Endothelial cell of umbilical vein (primary cell): ENCODE measurements around the gene PHACTR1. TPM values are rescaled to one million over a fixed set of nuclear protein-coding genes. Genes with fewer than 3 reads are reported as not detected.

Source experiments
- BruUV-seq: library from RNA; stranded (reverse); fragments of 400-500 nt; replicated peaks from 2 replicates; lab custom pipeline; 2021; lab: Mats Ljungman, UMichigan
- CTCF ChIA-PET: fragments of 300-600, 350-600 bp; sonication (Branson Sonifier 250); formaldehyde crosslinking; loops from one replicate; lab custom pipeline; 2021; ENCODE audit warnings: antibody characterized with exemption, inconsistent platforms; lab: Charles Lee
- POLR2A ChIA-PET: fragments of 300-600, 350-600 bp; sonication (Branson Sonifier 250); formaldehyde crosslinking; loops from one replicate; lab custom pipeline; 2021; ENCODE audit warnings: antibody characterized with exemption, inconsistent platforms; lab: Charles Lee
- DNase-seq: peaks from one replicate; pipeline ENCODE4 v3.0.0-alpha.2; 2011; ENCODE audit warnings: low read depth, low spot score
- FAIRE-seq: peaks from 2 replicates; lab custom pipeline; 2011; peaks lifted over from hg19 to GRCh38; lab: Jason Lieb, UNC
- H2AFZ ChIP-seq: 2 replicates; pipeline ENCODE4 v1.6.0; 2012; ENCODE audit warnings: low read depth, low read length, control low read depth, inconsistent platforms
- H3K27ac ChIP-seq: 2 replicates; pipeline ENCODE4 v1.5.1; 2011; ENCODE audit warnings: low read depth, mild to moderate bottlenecking, control low read depth, low read length, moderate library complexity; ENCODE audit not compliant: insufficient read depth
- H3K27me3 ChIP-seq, 2 experiments: 2 replicates each; pipeline versions ENCODE4 v1.6.0 to v1.6.1; 2011; ENCODE audit warnings: low read length in 2 of 2, mixed read lengths in 1 of 2; ENCODE audit not compliant: control insufficient read depth in 2 of 2, insufficient read depth in 2 of 2
- H3K36me3 ChIP-seq, 2 experiments: 2 replicates in 1 of 2; 3 replicates in 1 of 2; pipeline ENCODE4 v1.5.1; 2011; ENCODE audit warnings: low read length in 2 of 2, mild to moderate bottlenecking in 1 of 2, moderate library complexity in 1 of 2; ENCODE audit not compliant: control insufficient read depth in 2 of 2, insufficient read depth in 2 of 2; ENCODE audit errors: extremely low read depth in 1 of 2
- H3K4me1 ChIP-seq: 3 replicates; pipeline ENCODE4 v1.5.1; 2011; ENCODE audit warnings: mild to moderate bottlenecking, low read length; ENCODE audit not compliant: control insufficient read depth, insufficient read depth; ENCODE audit errors: extremely low read depth
- H3K4me2 ChIP-seq: 2 replicates; pipeline ENCODE4 v1.6.1; 2011; ENCODE audit warnings: low read length, control low read depth, mixed read lengths; ENCODE audit not compliant: insufficient read depth
- H3K4me3 ChIP-seq, 3 experiments: fragments of 200-600 bp in 1 of 3; sonication (generic), shearing (Covaris generic) in 1 of 3; replicated peaks in 1 of 3; 2 replicates each; pipeline ENCODE4 v1.5.1; 2011 to 2016; ENCODE audit warnings: control low read depth in 3 of 3, low read length in 3 of 3, mild to moderate bottlenecking in 2 of 3, inconsistent platforms in 1 of 3, low read depth in 1 of 3, moderate library complexity in 1 of 3; ENCODE audit not compliant: insufficient read depth in 1 of 3
- H3K79me2 ChIP-seq: 2 replicates; pipeline ENCODE4 v1.6.0; 2012; ENCODE audit warnings: low read length, inconsistent platforms; ENCODE audit not compliant: control insufficient read depth, insufficient read depth
- H3K9ac ChIP-seq: replicated peaks from 2 replicates; pipeline ENCODE3; 2011; ENCODE audit warnings: low read length, control low read depth; ENCODE audit not compliant: insufficient read depth; ENCODE audit errors: extremely low read depth
- H3K9me1 ChIP-seq: replicated peaks from 3 replicates; pipeline ENCODE4 v1.6.0; 2011; ENCODE audit warnings: mild to moderate bottlenecking, low read length; ENCODE audit not compliant: control insufficient read depth, insufficient read depth; ENCODE audit errors: extremely low read depth
- H3K9me3 ChIP-seq: replicated peaks from 2 replicates; pipeline ENCODE4 v1.5.1; 2012; ENCODE audit warnings: low read length, inconsistent platforms; ENCODE audit not compliant: control insufficient read depth, insufficient read depth
- H4K20me1 ChIP-seq: replicated peaks from 2 replicates; pipeline ENCODE3; 2011; ENCODE audit warnings: mild to moderate bottlenecking, low read length; ENCODE audit not compliant: control insufficient read depth, insufficient read depth; ENCODE audit errors: extremely low read depth
- EZH2 ChIP-seq: IDR thresholded peaks from 2 replicates; pipeline ENCODE4 v1.6.1; 2012; ENCODE audit warnings: borderline replicate concordance, low read depth, mild to moderate bottlenecking, moderate library complexity, low read length, inconsistent platforms; ENCODE audit not compliant: severe bottlenecking
- FOS ChIP-seq: IDR thresholded peaks from 2 replicates; pipeline ENCODE4 v1.6.1; 2011; ENCODE audit warnings: mild to moderate bottlenecking, low read length, moderate library complexity, borderline replicate concordance; ENCODE audit not compliant: insufficient read depth
- GATA2 ChIP-seq: IDR thresholded peaks from 2 replicates; pipeline ENCODE4 v1.7.0; 2011; ENCODE audit warnings: low read depth, mild to moderate bottlenecking, moderate library complexity, mixed read lengths, low read length; ENCODE audit not compliant: insufficient read length, insufficient read depth
- JUN ChIP-seq: IDR thresholded peaks from 2 replicates; pipeline ENCODE4 v1.6.1; 2011; ENCODE audit warnings: borderline replicate concordance, low read depth; ENCODE audit not compliant: insufficient read length, insufficient read depth
- MAX ChIP-seq: IDR thresholded peaks from 2 replicates; pipeline ENCODE4 v1.6.1; 2011; ENCODE audit not compliant: insufficient read depth, insufficient read length
- MYC ChIP-seq: IDR thresholded peaks from one replicate; pipeline ENCODE4 v1.6.1; 2011; ENCODE audit warnings: mild to moderate bottlenecking, low read depth, low read length
- POLR2A ChIP-seq: IDR thresholded peaks from 2 replicates; pipeline ENCODE4 v1.6.1; 2012; ENCODE audit warnings: low read depth, mild to moderate bottlenecking, control low read depth, low read length
- POLR2AphosphoS5 ChIP-seq: IDR thresholded peaks from 2 replicates; pipeline ENCODE4 v1.6.1; 2012; ENCODE audit warnings: low read depth, mild to moderate bottlenecking, control low read depth, low read length, moderate library complexity; ENCODE audit not compliant: insufficient read depth
- dilution Hi-C: fragments of 300-500 bp; cut with MboI; formaldehyde crosslinking; loops from one replicate; pipeline ENCODE4 v1.15.0; 2019; ENCODE audit warnings: low sequenced_read_pairs; ENCODE audit not compliant: extremely low pct_ligation_motif_present
- intact Hi-C: fragments of 100-400 bp; cut with micrococcal nuclease; formaldehyde crosslinking; loops from one replicate; pipeline ENCODE4 v1.10.0; 2022
- polyA plus RNA-seq, 4 experiments: library from polyadenylated mRNA; depleted of rRNA in 3 of 4; stranded (reverse) in 3 of 4; unstranded in 1 of 4; fragments of >200 nt; gene quantifications; 2 replicates each; pipeline versions ENCODE4 v1.2.1 to v1.2.3, GENCODE V29; 2011 to 2012; ENCODE audit warnings: missing spikeins in 1 of 4
- total RNA-seq: library from RNA; stranded (reverse); gene quantifications from 2 replicates; pipeline ENCODE4 v1.2.3, GENCODE V29; 2021
- TF ChIP-seq, protein P1 (sequence below), 2 donors: IDR thresholded peaks; 1 replicate in 1 of 2; 2 replicates in 1 of 2; pipeline ENCODE4 v1.5.1; 2011; ENCODE audit warnings: low read length in 2 of 2, mild to moderate bottlenecking in 2 of 2, moderate library complexity in 2 of 2, control low read depth in 1 of 2, inconsistent platforms in 1 of 2, low read depth in 1 of 2; ENCODE audit not compliant: insufficient read depth in 1 of 2; ENCODE audit errors: extremely low read depth in 1 of 2

Gene PHACTR1
- total and polyA plus RNA-seq, 2 donors (not counting 3 experiments of a cell fraction or from before 2014, with no cell fraction given) = 2.4 to 23.2 TPM

- Histone ChIP-seq H2AFZ (no peak overlapping the region), H4K20me1 (no peaks in the 10 kb centered on the region), H3K27me3 (no peaks in the 10 kb centered on the region), H3K4me1 (no peaks in the 10 kb centered on the region), H3K79me2 (no peaks in the 10 kb centered on the region), H3K9ac (no peak overlapping the region), H3K9me3 (no peaks in the 10 kb centered on the region), H3K9me1 (no peaks in the 10 kb centered on the region), H3K4me3 (no peak overlapping the region), H3K4me2 (no peak overlapping the region), H3K27ac (no peak overlapping the region), H3K36me3 (no peaks in the 10 kb centered on the region)
- no TSS peak for BruUV-seq
- TF ChIP-seq POLR2AphosphoS5 (no peak), GATA2 (no peak), MYC (no peak), MAX (no peak), EZH2 (no peak), FOS (no peak), JUN (no peak), POLR2A (no peak)
- TF ChIP-seq, protein P1, sequence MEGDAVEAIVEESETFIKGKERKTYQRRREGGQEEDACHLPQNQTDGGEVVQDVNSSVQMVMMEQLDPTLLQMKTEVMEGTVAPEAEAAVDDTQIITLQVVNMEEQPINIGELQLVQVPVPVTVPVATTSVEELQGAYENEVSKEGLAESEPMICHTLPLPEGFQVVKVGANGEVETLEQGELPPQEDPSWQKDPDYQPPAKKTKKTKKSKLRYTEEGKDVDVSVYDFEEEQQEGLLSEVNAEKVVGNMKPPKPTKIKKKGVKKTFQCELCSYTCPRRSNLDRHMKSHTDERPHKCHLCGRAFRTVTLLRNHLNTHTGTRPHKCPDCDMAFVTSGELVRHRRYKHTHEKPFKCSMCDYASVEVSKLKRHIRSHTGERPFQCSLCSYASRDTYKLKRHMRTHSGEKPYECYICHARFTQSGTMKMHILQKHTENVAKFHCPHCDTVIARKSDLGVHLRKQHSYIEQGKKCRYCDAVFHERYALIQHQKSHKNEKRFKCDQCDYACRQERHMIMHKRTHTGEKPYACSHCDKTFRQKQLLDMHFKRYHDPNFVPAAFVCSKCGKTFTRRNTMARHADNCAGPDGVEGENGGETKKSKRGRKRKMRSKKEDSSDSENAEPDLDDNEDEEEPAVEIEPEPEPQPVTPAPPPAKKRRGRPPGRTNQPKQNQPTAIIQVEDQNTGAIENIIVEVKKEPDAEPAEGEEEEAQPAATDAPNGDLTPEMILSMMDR (IDR thresholded peaks at IDR 0.05; ENCODE audit: extremely low read depth in 1 of 2, insufficient read depth in 1 of 2, low read depth in 1 of 2, low read length in 2 of 2) = no peak
- FAIRE-seq (no peak), DNase-seq (no peak)
- CTCF ChIA-PET = interaction anchor here (1.5 kb wide), 1 partner anchor 266 kb away, joined by 8 read pairs; no protein-coding TSS in a partner anchor
- POLR2A ChIA-PET = interaction anchor here (0.6 kb wide), 2 partner anchors 22 to 894 kb away, joined by 3 to 6 read pairs; no protein-coding TSS in a partner anchor
- dilution Hi-C loops (no loop called here), intact Hi-C loops (no loop called here)
Observed at GRCh38 chr6:13177664-13178063, 461.1 kb downstream of the PHACTR1 start.
